Measurements from ENCODE around the gene DDX18.

Gene DDX18

DNA sequence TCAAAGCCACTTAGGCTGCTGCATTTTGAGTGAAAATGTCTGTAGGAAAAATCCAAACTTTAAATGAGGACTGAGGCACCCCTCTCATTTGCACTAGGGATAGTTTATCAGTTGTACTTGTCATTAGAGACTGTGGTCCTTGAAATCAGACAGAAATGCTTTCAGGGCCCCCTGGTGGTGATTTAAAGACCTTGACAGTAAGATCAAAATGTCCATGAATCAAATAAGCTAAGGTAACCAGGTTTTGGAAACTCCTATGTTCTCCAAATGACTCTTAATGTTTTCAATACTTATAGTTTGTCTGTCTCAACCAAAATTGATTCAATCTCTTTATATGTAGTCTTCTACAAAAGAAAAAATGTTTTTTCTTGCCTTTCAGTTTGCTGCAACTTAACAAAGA, 28.8 kb upstream of the DDX18 start:
- TF ChIP-seq, protein P1, sequence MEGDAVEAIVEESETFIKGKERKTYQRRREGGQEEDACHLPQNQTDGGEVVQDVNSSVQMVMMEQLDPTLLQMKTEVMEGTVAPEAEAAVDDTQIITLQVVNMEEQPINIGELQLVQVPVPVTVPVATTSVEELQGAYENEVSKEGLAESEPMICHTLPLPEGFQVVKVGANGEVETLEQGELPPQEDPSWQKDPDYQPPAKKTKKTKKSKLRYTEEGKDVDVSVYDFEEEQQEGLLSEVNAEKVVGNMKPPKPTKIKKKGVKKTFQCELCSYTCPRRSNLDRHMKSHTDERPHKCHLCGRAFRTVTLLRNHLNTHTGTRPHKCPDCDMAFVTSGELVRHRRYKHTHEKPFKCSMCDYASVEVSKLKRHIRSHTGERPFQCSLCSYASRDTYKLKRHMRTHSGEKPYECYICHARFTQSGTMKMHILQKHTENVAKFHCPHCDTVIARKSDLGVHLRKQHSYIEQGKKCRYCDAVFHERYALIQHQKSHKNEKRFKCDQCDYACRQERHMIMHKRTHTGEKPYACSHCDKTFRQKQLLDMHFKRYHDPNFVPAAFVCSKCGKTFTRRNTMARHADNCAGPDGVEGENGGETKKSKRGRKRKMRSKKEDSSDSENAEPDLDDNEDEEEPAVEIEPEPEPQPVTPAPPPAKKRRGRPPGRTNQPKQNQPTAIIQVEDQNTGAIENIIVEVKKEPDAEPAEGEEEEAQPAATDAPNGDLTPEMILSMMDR (IDR thresholded peaks at IDR 0.05; ENCODE audit: low read length) = peak; percentile 73
- TF ChIP-seq EZH2phosphoT487 (IDR thresholded peaks at IDR 0.05; ENCODE audit: low read length) (no peak), EZH2 (optimal IDR thresholded peaks at IDR 0.05; ENCODE audit: low read depth, low read length) (no peak)
- DNase-seq = peak; percentile 70
- no peak overlapping the region for H2AFZ ChIP-seq (ENCODE audit: low read length)
- no peak overlapping the region for H3K4me2 ChIP-seq (ENCODE audit: low read depth, low read length)
- no peaks in the 10 kb centered on the region for H3K9me2 ChIP-seq (replicated peaks; ENCODE audit: insufficient read depth, low read length)
- no peaks in the 10 kb centered on the region for H3K79me2 ChIP-seq (ENCODE audit: low read length)
- H3K4me1 ChIP-seq (ENCODE audit: low read length) = no peaks in the 10 kb centered on the region
- no peaks in the 10 kb centered on the region for H3K9me3 ChIP-seq (replicated peaks; ENCODE audit: insufficient read depth, low read length)
- H3K27ac ChIP-seq (ENCODE audit: low read length) = no peak overlapping the region
- H3K27me3 ChIP-seq (replicated peaks; ENCODE audit: insufficient read depth, low read length) = no peaks in the 10 kb centered on the region
- no peak overlapping the region for H3K4me3 ChIP-seq (ENCODE audit: low read length)
- no peaks in the 10 kb centered on the region for H4K20me1 ChIP-seq (ENCODE audit: insufficient read depth, low read length)
- H3F3A ChIP-seq (ENCODE audit: insufficient read depth, low read length) = no peaks in the 10 kb centered on the region
- no peaks in the 10 kb centered on the region for H3K36me3 ChIP-seq (replicated peaks; ENCODE audit: insufficient read depth, low read length)
- H3K9ac ChIP-seq (ENCODE audit: low read length) = no peak overlapping the region

DNA sequence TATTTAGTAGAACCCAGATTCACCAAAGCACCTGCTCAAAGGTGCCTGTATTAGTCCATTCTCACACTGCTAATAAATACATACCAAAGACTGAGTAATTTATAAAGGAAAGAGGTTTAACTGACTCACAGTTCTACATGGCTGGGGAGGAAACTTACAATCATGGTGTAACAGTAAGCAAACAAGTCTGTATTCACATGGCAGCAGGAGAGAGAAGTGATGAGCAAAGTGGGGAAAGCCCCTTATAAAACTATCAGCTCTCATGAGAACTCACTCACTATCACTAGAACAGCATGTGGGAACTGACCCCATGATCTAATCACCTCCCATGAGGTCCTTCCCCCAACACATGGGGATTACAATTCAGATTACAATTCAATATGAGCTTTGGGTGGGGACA, 28.0 kb upstream of the DDX18 start:
- Histone ChIP-seq H4K20me1 (ENCODE audit: insufficient read depth, low read length) (no peaks in the 10 kb centered on the region), H3K36me3 (replicated peaks; ENCODE audit: insufficient read depth, low read length) (no peaks in the 10 kb centered on the region), H2AFZ (ENCODE audit: low read length) (no peak overlapping the region), H3K4me1 (ENCODE audit: low read length) (no peaks in the 10 kb centered on the region), H3K27ac (ENCODE audit: low read length) (no peak overlapping the region), H3K27me3 (replicated peaks; ENCODE audit: insufficient read depth, low read length) (no peaks in the 10 kb centered on the region), H3F3A (ENCODE audit: insufficient read depth, low read length) (no peaks in the 10 kb centered on the region), H3K9me2 (replicated peaks; ENCODE audit: insufficient read depth, low read length) (no peaks in the 10 kb centered on the region), H3K79me2 (ENCODE audit: low read length) (no peaks in the 10 kb centered on the region), H3K4me2 (ENCODE audit: low read depth, low read length) (no peak overlapping the region), H3K4me3 (ENCODE audit: low read length) (no peak overlapping the region), H3K9ac (ENCODE audit: low read length) (no peak overlapping the region), H3K9me3 (replicated peaks; ENCODE audit: insufficient read depth, low read length) (no peaks in the 10 kb centered on the region)
- DNase-seq = no peak
- TF ChIP-seq EZH2phosphoT487 (IDR thresholded peaks at IDR 0.05; ENCODE audit: low read length) = no peak
- no peak for TF ChIP-seq EZH2 (optimal IDR thresholded peaks at IDR 0.05; ENCODE audit: low read depth, low read length)
- TF ChIP-seq, protein P1 (IDR thresholded peaks at IDR 0.05; ENCODE audit: low read length) = no peak

DNA sequence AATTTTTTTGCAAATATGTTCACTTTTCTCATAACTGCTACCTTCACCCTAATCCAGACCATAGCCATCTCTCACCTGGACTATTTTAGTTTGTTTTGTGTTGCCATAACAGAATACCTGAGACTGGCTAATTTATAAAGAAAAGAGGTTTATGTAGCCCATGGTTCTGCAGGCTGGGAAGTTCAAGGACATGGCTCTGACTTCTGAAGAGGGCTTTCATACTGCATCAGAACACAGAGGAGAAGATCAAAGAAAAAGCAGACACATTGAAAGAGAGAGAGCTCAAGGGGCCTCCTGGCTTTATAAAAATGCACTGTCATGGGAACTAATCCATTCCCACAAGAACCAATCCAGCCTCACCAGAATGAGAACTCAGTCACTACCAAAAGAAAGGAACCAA, 25.0 kb upstream of the DDX18 start:
- Histone ChIP-seq H3K36me3 (replicated peaks; ENCODE audit: insufficient read depth, low read length) (no peaks in the 10 kb centered on the region), H3K4me1 (ENCODE audit: low read length) (no peaks in the 10 kb centered on the region), H3K4me2 (ENCODE audit: low read depth, low read length) (no peak overlapping the region), H3K9me3 (replicated peaks; ENCODE audit: insufficient read depth, low read length) (no peaks in the 10 kb centered on the region), H3K4me3 (ENCODE audit: low read length) (no peak overlapping the region), H4K20me1 (ENCODE audit: insufficient read depth, low read length) (no peaks in the 10 kb centered on the region), H3K79me2 (ENCODE audit: low read length) (no peaks in the 10 kb centered on the region), H2AFZ (ENCODE audit: low read length) (no peak overlapping the region), H3F3A (ENCODE audit: insufficient read depth, low read length) (no peaks in the 10 kb centered on the region), H3K27me3 (replicated peaks; ENCODE audit: insufficient read depth, low read length) (no peaks in the 10 kb centered on the region), H3K9ac (ENCODE audit: low read length) (no peak overlapping the region), H3K9me2 (replicated peaks; ENCODE audit: insufficient read depth, low read length) (no peaks in the 10 kb centered on the region), H3K27ac (ENCODE audit: low read length) (no peak overlapping the region)
- TF ChIP-seq EZH2phosphoT487 (IDR thresholded peaks at IDR 0.05; ENCODE audit: low read length) = no peak
- DNase-seq = no peak

DNA sequence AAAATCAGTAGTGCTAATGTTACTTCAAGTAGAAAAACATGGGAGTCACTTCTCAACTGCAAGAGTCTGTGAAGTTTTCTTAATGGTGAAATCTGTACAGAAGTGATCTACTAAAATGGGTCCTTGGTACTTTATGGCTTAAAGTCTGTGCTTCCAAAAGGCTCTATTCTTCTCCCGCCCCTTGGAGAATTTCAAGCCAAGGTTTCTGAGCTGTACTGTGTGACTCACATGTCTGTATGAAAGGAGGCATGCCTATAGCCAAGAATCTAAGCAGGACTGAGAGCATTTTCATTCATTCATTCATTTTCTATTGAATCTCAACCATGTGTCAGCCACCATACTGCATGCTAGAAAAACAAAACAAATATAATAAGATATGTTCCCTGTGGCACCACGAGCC, 19.8 kb upstream of the DDX18 start:
- TF ChIP-seq EZH2 (optimal IDR thresholded peaks at IDR 0.05; ENCODE audit: low read depth, low read length) (no peak), EZH2phosphoT487 (IDR thresholded peaks at IDR 0.05; ENCODE audit: low read length) (no peak)
- TF ChIP-seq, protein P1 (IDR thresholded peaks at IDR 0.05; ENCODE audit: low read length) = no peak
- Histone ChIP-seq H2AFZ (ENCODE audit: low read length) (no peak overlapping the region), H3K9ac (ENCODE audit: low read length) (no peak overlapping the region), H3K4me3 (ENCODE audit: low read length) (no peak overlapping the region), H3F3A (ENCODE audit: insufficient read depth, low read length) (no peaks in the 10 kb centered on the region), H3K9me3 (replicated peaks; ENCODE audit: insufficient read depth, low read length) (no peaks in the 10 kb centered on the region), H3K27ac (ENCODE audit: low read length) (no peak overlapping the region), H3K36me3 (replicated peaks; ENCODE audit: insufficient read depth, low read length) (no peaks in the 10 kb centered on the region), H3K4me1 (ENCODE audit: low read length) (no peaks in the 10 kb centered on the region), H4K20me1 (ENCODE audit: insufficient read depth, low read length) (no peaks in the 10 kb centered on the region), H3K4me2 (ENCODE audit: low read depth, low read length) (no peak overlapping the region), H3K9me2 (replicated peaks; ENCODE audit: insufficient read depth, low read length) (no peaks in the 10 kb centered on the region), H3K27me3 (replicated peaks; ENCODE audit: insufficient read depth, low read length) (no peaks in the 10 kb centered on the region), H3K79me2 (ENCODE audit: low read length) (no peaks in the 10 kb centered on the region)
- no peak for DNase-seq
